ENCODE results near the gene IL12RB2. TPM values are rescaled to one million over a fixed set of nuclear protein-coding genes. Genes with fewer than 3 reads are reported as not detected.
"Not testable (repeated sequence)": the region's sequence is repeated elsewhere in the genome, so short reads cannot be mapped to it uniquely, and the experiment has no call there.

The IL12RB2 gene
- total and polyA plus RNA-seq, 5 donors, result 0.05 to 0.33 (median 0.23) TPM

DNA sequence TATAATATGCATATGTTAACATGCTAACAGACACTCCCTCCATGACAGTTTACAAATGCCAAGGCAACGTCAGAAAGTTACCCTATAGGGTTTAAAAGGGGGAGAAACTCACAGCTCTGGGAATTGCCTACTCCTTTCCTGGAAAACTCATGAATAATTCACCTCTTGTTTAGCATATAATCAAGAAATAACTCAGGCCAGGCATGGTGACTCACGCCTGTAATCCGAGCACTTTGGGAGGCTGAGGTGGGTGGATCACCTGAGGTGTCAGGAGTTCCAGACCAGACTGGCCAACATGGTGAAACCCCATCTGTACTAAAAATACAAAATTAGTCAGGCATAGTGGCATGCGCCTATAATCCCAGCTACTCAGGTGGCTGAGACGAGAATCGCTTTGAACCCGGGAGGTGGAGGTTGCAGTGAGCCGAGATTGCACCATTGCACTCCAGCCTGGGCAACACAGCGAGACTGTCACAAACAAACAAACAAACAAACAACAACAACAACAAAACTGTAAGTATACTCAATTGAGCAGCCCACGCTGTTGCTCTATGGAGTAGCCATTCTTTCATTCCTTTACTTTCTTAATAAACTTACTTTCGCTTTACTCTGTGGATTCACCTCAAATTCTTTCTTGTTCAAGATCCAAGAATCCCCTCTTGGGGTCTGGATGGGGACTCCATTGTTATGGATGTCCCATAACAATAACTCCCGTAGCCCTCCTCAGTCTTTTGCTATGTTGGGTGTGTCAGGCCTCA is 92.5 kb downstream of the IL12RB2 start:
- H3K4me1 ChIP-seq (ENCODE audit: control insufficient read depth, insufficient read depth, low read length); intact Hi-C loops (cut with DNase I); H3K27ac ChIP-seq (ENCODE audit: low read length): not testable (repeated sequence)

DNA sequence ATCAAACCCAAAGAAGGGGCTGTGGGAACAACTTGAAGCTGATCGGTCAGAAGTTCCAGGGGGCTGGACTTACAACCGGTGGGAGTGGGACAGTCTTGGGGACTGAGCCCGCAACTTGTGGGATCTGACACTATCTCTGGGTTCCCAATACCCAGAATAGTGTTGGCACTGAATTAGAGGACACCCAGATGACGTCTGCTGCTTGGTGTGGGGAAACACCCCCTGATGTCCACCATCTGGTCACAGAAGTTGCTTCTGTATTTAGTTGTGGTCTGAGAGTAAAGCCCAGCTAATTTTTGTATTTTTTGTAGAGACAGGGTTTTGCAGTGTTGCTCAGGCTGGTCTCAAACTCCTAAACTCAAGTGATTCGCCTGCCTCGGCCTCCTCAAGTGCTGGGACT is 93.8 kb downstream of the IL12RB2 start:
- Histone ChIP-seq H3K4me3 (ENCODE audit: low read length) (no peak overlapping the region), H3K27ac (ENCODE audit: low read length) (no peak overlapping the region), H3K27me3 (ENCODE audit: control insufficient read depth, insufficient read depth) (no peaks in the 10 kb centered on the region), H3K4me1 (ENCODE audit: control insufficient read depth, insufficient read depth, low read length) (no peaks in the 10 kb centered on the region), H3K9me3 (ENCODE audit: control insufficient read depth, low read length) (no peaks in the 10 kb centered on the region)
- ATAC-seq (peak in 1 of 2 donors; percentile 34), DNase-seq (no peak)
- intact Hi-C loops (cut with DNase I), result no loop called here
- WGBS, result 80% methylated on average over 6 of the region's 6 CpGs

More for the DNA sequence above, 92.5 kb downstream of the IL12RB2 start:
- not testable (repeated sequence) for H3K4me3 ChIP-seq (ENCODE audit: low read length); H3K27me3 ChIP-seq (ENCODE audit: control insufficient read depth, insufficient read depth); DNase-seq; ATAC-seq; H3K9me3 ChIP-seq (ENCODE audit: control insufficient read depth, low read length)
- WGBS, result 86% methylated on average over 12 of the region's 12 CpGs

DNA sequence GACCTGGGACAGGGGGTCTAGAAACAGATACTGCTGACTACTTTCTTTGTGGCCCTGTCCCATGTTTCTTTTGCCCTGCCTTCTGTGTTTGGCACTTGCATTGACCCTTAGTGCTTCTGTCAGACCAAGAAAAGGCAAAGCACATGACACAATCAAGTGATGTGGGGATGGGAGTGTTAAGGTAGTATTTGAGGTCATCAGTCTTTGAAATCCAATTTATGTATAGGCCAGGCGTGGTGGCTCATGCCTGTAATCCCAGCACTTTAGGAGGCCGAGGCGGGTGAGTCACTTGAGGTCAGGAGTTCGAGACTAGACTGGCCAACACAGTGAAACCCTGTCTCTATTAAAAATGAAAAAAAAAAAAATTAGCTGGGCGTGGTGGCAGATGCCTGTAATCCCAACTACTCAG is 96.5 kb downstream of the IL12RB2 start:
- WGBS, result 83% methylated on average over 5 of the region's 5 CpGs
- H3K4me1 ChIP-seq (ENCODE audit: control insufficient read depth, insufficient read depth, low read length), result no peaks in the 10 kb centered on the region
- ATAC-seq (no peak), DNase-seq (no peak)
- intact Hi-C loops (cut with DNase I), result no loop called here
- no peaks in the 10 kb centered on the region for H3K9me3 ChIP-seq (ENCODE audit: control insufficient read depth, low read length)
- no peak overlapping the region for H3K4me3 ChIP-seq (ENCODE audit: low read length)
- H3K27me3 ChIP-seq (ENCODE audit: control insufficient read depth, insufficient read depth), result no peaks in the 10 kb centered on the region
- no peak overlapping the region for H3K27ac ChIP-seq (ENCODE audit: low read length)

- ATAC-seq (no peak), DNase-seq (no peak)
- intact Hi-C loops (cut with DNase I), result no loop called here
- Histone ChIP-seq H3K27ac (ENCODE audit: low read length) (no peak overlapping the region), H3K9me3 (ENCODE audit: control insufficient read depth, low read length) (no peaks in the 10 kb centered on the region), H3K4me3 (ENCODE audit: low read length) (no peak overlapping the region), H3K27me3 (ENCODE audit: control insufficient read depth, insufficient read depth) (no peaks in the 10 kb centered on the region), H3K4me1 (ENCODE audit: control insufficient read depth, insufficient read depth, low read length) (no peaks in the 10 kb centered on the region)
- WGBS, result 34% methylated on average over 3 of the region's 3 CpGs
These were observed 98.0 kb downstream of the IL12RB2 start for GRCh38 chr1:67405473-67406245.

GRCh38 chr1:67407498-67407897 is 99.8 kb downstream of the IL12RB2 start:
- DNase-seq (no peak), ATAC-seq (peak; percentile 62 to 78)
- intact Hi-C loops (cut with DNase I), result no loop called here
- H3K27ac ChIP-seq (ENCODE audit: low read length), result no peak overlapping the region
- H3K4me3 ChIP-seq (ENCODE audit: low read length), result no peak overlapping the region
- H3K9me3 ChIP-seq (ENCODE audit: control insufficient read depth, low read length), result no peaks in the 10 kb centered on the region
- H3K4me1 ChIP-seq (ENCODE audit: control insufficient read depth, insufficient read depth, low read length), result no peaks in the 10 kb centered on the region
- H3K27me3 ChIP-seq (ENCODE audit: control insufficient read depth, insufficient read depth), result no peaks in the 10 kb centered on the region
- 63% methylated on average over 5 of the region's 5 CpGs for WGBS

GRCh38 chr1:67408148-67408547 is 100.5 kb downstream of the IL12RB2 start:
- DNase-seq, result no peak
- no peak overlapping the region for H3K4me3 ChIP-seq (ENCODE audit: low read length)
- no peaks in the 10 kb centered on the region for H3K4me1 ChIP-seq (ENCODE audit: control insufficient read depth, insufficient read depth, low read length)
- no peaks in the 10 kb centered on the region for H3K9me3 ChIP-seq (ENCODE audit: control insufficient read depth, low read length)
- ATAC-seq, result no peak
- H3K27me3 ChIP-seq (ENCODE audit: control insufficient read depth, insufficient read depth), result no peaks in the 10 kb centered on the region
- WGBS, result 95% methylated on average over 1 of the region's 1 CpG
- intact Hi-C loops (cut with DNase I), result no loop called here
- no peak overlapping the region for H3K27ac ChIP-seq (ENCODE audit: low read length)

DNA sequence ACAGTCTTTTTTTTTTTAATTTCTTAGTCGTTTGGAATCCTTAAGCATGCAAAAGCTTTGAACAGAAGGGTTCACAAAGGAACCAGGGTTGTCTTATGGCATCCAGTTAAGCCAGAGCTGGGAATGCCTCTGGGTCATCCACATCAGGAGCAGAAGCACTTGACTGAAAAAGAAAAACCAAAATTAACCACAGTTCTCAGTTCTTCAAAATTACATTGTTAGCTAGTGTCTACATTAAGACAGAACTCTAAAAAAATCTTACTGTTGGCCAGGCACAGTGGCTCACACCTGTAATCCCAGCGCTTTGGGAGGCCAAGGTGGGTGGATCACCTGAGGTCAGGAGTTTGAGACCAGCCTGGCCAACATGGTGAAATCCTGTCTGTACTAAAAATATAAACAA is 105.4 kb downstream of the IL12RB2 start:
- 68% methylated on average over 2 of the region's 2 CpGs for WGBS
- DNase-seq; ATAC-seq; H3K27me3 ChIP-seq (ENCODE audit: control insufficient read depth, insufficient read depth); H3K4me1 ChIP-seq (ENCODE audit: control insufficient read depth, insufficient read depth, low read length); H3K9me3 ChIP-seq (ENCODE audit: control insufficient read depth, low read length); H3K4me3 ChIP-seq (ENCODE audit: low read length); H3K27ac ChIP-seq (ENCODE audit: low read length); intact Hi-C loops (cut with DNase I): not testable (repeated sequence)

DNA sequence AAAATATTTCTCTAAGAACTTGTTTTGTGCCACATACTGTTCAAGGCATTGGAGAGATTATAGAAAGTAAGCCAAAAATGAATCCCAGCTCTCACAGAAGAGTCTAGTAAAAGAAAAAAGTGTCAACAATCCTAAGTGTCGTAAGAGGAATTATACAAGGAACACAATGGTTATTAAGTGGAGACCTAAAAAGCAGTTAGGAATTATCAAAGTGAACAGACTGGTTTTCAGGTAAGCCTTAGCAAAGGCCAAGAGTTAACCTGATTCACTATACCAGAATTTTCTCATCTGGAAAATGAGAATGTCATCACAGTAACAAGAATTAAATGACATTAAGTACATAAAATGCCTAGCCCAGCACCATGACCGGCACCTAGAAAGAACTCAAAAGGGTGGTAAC is 106.9 kb downstream of the IL12RB2 start:
- intact Hi-C loops (cut with DNase I), result no loop called here
- Histone ChIP-seq H3K9me3 (ENCODE audit: control insufficient read depth, low read length) (no peaks in the 10 kb centered on the region), H3K27ac (ENCODE audit: low read length) (no peak overlapping the region), H3K4me1 (ENCODE audit: control insufficient read depth, insufficient read depth, low read length) (no peaks in the 10 kb centered on the region), H3K4me3 (ENCODE audit: low read length) (no peak overlapping the region), H3K27me3 (ENCODE audit: control insufficient read depth, insufficient read depth) (no peaks in the 10 kb centered on the region)
- DNase-seq (no peak), ATAC-seq (no peak)
- WGBS, result 98% methylated on average over 2 of the region's 2 CpGs

DNA sequence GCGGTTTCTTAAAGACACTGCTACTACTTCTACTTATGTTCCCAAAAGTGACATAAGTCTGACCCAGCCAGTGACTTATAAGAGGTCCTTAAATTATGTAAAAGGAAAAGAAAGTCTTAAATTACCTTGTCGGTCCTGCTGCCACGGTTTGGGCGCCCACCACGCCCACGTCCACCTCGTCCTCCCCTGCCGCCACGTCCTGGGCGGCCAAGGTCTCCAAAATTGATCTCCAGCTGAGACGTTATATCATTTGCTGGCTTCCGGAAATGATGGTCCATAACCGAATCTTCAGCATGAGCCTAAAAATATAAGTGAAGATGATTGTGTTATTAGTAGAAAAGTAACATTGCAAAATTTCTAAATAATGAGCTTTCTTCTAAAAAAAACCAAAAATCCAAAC is 107.4 kb downstream of the IL12RB2 start:
- intact Hi-C loops (cut with DNase I), result no loop called here
- DNase-seq (no peak), ATAC-seq (no peak)
- 91% methylated on average over 13 of the region's 13 CpGs for WGBS
- Histone ChIP-seq H3K4me1 (ENCODE audit: control insufficient read depth, insufficient read depth, low read length) (no peaks in the 10 kb centered on the region), H3K27me3 (ENCODE audit: control insufficient read depth, insufficient read depth) (no peaks in the 10 kb centered on the region), H3K9me3 (ENCODE audit: control insufficient read depth, low read length) (no peaks in the 10 kb centered on the region), H3K4me3 (ENCODE audit: low read length) (no peak overlapping the region), H3K27ac (ENCODE audit: low read length) (no peak overlapping the region)

DNA sequence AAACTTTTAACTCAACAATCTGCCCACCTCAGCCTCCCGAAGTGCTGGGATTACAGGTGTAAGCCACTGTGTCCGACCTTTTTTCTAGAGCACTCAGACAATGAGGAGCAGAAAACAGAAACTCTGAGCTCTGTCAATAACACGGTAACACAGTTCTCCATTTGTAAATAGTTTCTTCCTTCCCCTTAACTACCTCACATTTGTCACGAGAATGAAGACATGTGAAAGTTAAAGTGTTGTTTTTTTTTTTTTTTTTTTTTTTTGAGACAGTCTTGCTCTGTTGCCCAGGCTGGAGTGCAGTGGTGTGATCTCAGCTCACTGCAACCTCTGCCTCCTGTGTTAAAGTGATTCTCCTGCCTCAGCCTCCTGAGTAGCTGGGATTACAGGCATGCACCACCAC is 110.1 kb downstream of the IL12RB2 start:
- 82% methylated on average over 4 of the region's 4 CpGs for WGBS
- H3K27me3 ChIP-seq (ENCODE audit: control insufficient read depth, insufficient read depth); H3K9me3 ChIP-seq (ENCODE audit: control insufficient read depth, low read length); DNase-seq; ATAC-seq; intact Hi-C loops (cut with DNase I); H3K4me3 ChIP-seq (ENCODE audit: low read length); H3K27ac ChIP-seq (ENCODE audit: low read length); H3K4me1 ChIP-seq (ENCODE audit: control insufficient read depth, insufficient read depth, low read length): not testable (repeated sequence)

DNA sequence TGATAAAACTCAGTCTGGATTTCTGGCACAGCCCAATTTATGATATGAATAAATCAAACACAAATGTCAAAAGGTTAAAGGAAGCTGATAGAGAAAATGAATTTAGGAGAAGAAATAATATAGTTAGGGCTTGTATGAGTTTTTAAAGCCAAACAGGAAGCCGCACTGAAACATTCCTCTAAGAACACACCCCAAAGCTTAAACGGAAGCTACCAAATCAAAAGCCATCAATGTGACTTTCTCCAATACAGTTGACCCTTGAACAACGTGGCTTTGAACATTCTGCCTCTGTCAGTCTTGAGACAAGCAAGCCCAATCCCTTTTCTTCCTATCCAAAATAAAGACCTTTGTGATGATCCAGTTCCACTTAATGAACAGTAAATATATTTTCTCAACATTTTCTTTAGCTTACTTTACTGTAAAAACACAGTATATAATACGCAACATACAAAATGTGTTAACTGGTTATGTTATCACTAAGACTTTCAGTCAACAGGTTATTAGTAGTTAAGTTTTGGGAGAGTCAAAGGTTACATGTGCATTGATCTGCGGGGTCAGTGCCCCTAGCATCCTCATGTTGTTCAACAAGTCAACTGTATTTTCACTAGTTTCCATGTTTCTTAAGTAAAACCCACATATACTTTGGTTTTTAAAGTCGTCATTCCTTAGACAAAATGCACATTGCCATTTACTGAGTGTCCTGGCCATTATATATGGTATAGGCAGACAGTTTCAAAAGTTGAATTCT is 111.3 kb downstream of the IL12RB2 start:
- Histone ChIP-seq H3K27ac (ENCODE audit: low read length) (no peak overlapping the region), H3K27me3 (ENCODE audit: control insufficient read depth, insufficient read depth) (no peaks in the 10 kb centered on the region), H3K9me3 (ENCODE audit: control insufficient read depth, low read length) (no peaks in the 10 kb centered on the region), H3K4me1 (ENCODE audit: control insufficient read depth, insufficient read depth, low read length) (peaks cover 2% of the 10 kb centered on the region), H3K4me3 (ENCODE audit: low read length) (no peak overlapping the region)
- DNase-seq, result no peak
- no peak for ATAC-seq
- intact Hi-C loops (cut with DNase I), result no loop called here
- 69% methylated on average over 6 of the region's 6 CpGs for WGBS

All from right cardiac atrium (tissue), 5 donors.